Effector CD8-positive, alpha-beta T cell (primary cell): ENCODE measurements around the gene KARS1.
A peak's percentile ranks its signal among the peaks of the same experiment; 100 is the strongest.

Experiments
- DNase-seq: peaks from one replicate; lab custom pipeline; 2025; lab: John Stamatoyannopoulos, UW
- total RNA-seq, 4 experiments: gene quantifications; one replicate each; lab custom pipeline; 2026; lab: John Stamatoyannopoulos, UW

KARS1 gene
- total RNA-seq, result 179 to 330 (median 191) reads per million in 4 experiments

- DNase-seq, result peak; percentile 86
These were observed at the start of gene KARS1, which contains the start of gene TERF2IP for GRCh38 chr16:75647492-75648264. Gene KARS1 (minus strand): TSS chr16:75647665. CDS start chr16:75647639, 26 bp downstream. Gene TERF2IP (plus strand): TSS chr16:75647773. CDS start chr16:75647883, 110 bp downstream.

- DNase-seq, result no peak
These were observed 48.2 kb upstream of the KARS1 start for GRCh38 chr16:75695708-75696107.

- no peak for DNase-seq
These were observed 39.9 kb upstream of the KARS1 start for GRCh38 chr16:75687361-75687760.

- no peak for DNase-seq
These were observed 34.8 kb upstream of the KARS1 start for GRCh38 chr16:75682308-75682707.

GRCh38 chr16:75679366-75679765 is 31.9 kb upstream of the KARS1 start:
- no peak for DNase-seq

GRCh38 chr16:75676909-75677308 is 29.4 kb upstream of the KARS1 start, which contains the start of gene CPHXL2:
Gene CPHXL2 (minus strand): TSS chr16:75677009. CDS start chr16:75676999, 10 bp downstream.
- DNase-seq, result no peak

GRCh38 chr16:75667503-75667902 is 20.0 kb upstream of the KARS1 start:
- no peak for DNase-seq

- no peak for DNase-seq
These were observed 13.3 kb upstream of the KARS1 start for GRCh38 chr16:75660726-75661302.

- DNase-seq, result no peak
These were observed 12.9 kb upstream of the KARS1 start for GRCh38 chr16:75660321-75660720.

- no peak for DNase-seq
These were observed 10.7 kb upstream of the KARS1 start for GRCh38 chr16:75658175-75658574.

GRCh38 chr16:75653922-75654321 is 6.5 kb upstream of the KARS1 start:
- DNase-seq, result no peak

GRCh38 chr16:75648265-75649076 is 1.0 kb upstream of the KARS1 start:
- peak; percentile 76 for DNase-seq

GRCh38 chr16:75647112-75647491 is 363 bp downstream of the KARS1 start:
- DNase-seq, result no peak

- DNase-seq, result no peak
These were observed 3.0 kb downstream of the KARS1 start for GRCh38 chr16:75644240-75645012.

GRCh38 chr16:75640598-75640997 is 6.9 kb downstream of the KARS1 start:
- DNase-seq, result no peak

GRCh38 chr16:75635036-75635435 is 12.4 kb downstream of the KARS1 start:
- DNase-seq, result no peak

GRCh38 chr16:75632857-75633256 is 14.6 kb downstream of the KARS1 start:
- DNase-seq, result no peak

GRCh38 chr16:75630052-75630451 is 17.4 kb downstream of the KARS1 start:
- DNase-seq, result no peak

GRCh38 chr16:75629132-75629531 is 18.3 kb downstream of the KARS1 start:
- no peak for DNase-seq

GRCh38 chr16:75628351-75628750 is 19.1 kb downstream of the KARS1 start:
- DNase-seq, result no peak

GRCh38 chr16:75627851-75628250 is 19.6 kb downstream of the KARS1 start:
- DNase-seq, result no peak

- DNase-seq, result no peak
These were observed 20.7 kb downstream of the KARS1 start for GRCh38 chr16:75626806-75627205.
